Muscle layer of duodenum (tissue), 2 donors: ENCODE results near the gene CLCN4.
A peak's percentile ranks its signal among the peaks of the same experiment; 100 is the strongest.

Source experiments
- H3K27ac ChIP-seq: one replicate; pipeline ENCODE4 v1.7.0; 2013; ENCODE audit warnings: mild to moderate bottlenecking, low read length
- H3K27me3 ChIP-seq: one replicate; pipeline ENCODE4 v1.7.0; 2013; ENCODE audit warnings: low read depth, mild to moderate bottlenecking, control low read depth, low read length
- H3K36me3 ChIP-seq, 2 donors: one replicate each; pipeline ENCODE4 v1.7.0; 2013; ENCODE audit warnings: low read length in 2 of 2, control low read depth in 1 of 2, mild to moderate bottlenecking in 1 of 2; ENCODE audit not compliant: insufficient read depth in 2 of 2, control insufficient read depth in 1 of 2
- H3K4me1 ChIP-seq, 2 donors: one replicate each; pipeline ENCODE4 v1.7.0; 2013; ENCODE audit warnings: low read length in 2 of 2, mild to moderate bottlenecking in 2 of 2, control low read depth in 1 of 2, moderate library complexity in 1 of 2; ENCODE audit not compliant: insufficient read depth in 2 of 2, control insufficient read depth in 1 of 2
- H3K4me3 ChIP-seq, 2 donors: one replicate each; pipeline ENCODE4 v1.7.0; 2013; ENCODE audit warnings: low read length in 2 of 2, low read depth in 1 of 2, mild to moderate bottlenecking in 1 of 2
- H3K9me3 ChIP-seq, 2 donors: one replicate each; pipeline ENCODE4 v1.7.0; 2013; ENCODE audit warnings: low read length in 2 of 2, control low read depth in 1 of 2, mild to moderate bottlenecking in 1 of 2; ENCODE audit not compliant: control insufficient read depth in 1 of 2
- donor health status: healthy.

Gene CLCN4

GRCh38 chrX:10157032-10157341 is 212 bp downstream of the CLCN4 start:
- no peaks in the 10 kb centered on the region for H3K36me3 ChIP-seq
- H3K4me3 ChIP-seq, result peak overlapping the region in 1 of 2 donors; percentile 20
- no peaks in the 10 kb centered on the region for H3K9me3 ChIP-seq
- H3K27me3 ChIP-seq, result no peaks in the 10 kb centered on the region
- peaks cover 0 to 7% of the 10 kb centered on the region in 2 donors for H3K4me1 ChIP-seq
- no peak overlapping the region for H3K27ac ChIP-seq

DNA sequence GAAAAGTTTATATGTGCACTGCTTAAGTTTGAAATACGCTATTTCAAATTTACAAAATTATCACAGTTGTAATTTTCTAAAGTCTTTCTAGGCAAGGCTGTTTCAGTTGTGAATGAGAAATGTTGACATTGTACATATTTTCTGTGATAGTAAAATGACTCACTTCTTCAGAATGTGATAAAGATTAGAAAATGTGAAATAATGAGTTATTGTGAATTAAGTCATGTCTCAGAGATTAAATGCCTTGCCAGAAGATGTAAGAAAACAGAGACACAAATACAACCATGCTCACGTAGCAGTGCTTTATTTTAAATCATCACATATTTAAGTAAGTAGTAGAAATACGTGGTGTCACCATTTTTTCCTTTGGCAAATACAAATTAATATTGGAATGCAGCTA is 768 bp downstream of the CLCN4 start:
- Histone ChIP-seq H3K36me3 (no peaks in the 10 kb centered on the region), H3K27me3 (no peaks in the 10 kb centered on the region), H3K9me3 (no peaks in the 10 kb centered on the region), H3K4me1 (peaks cover 0 to 7% of the 10 kb centered on the region in 2 donors), H3K4me3 (no peak overlapping the region), H3K27ac (no peak overlapping the region)

GRCh38 chrX:10158279-10159144 is 1.7 kb downstream of the CLCN4 start:
- H3K4me1 ChIP-seq, result peaks cover 0 to 7% of the 10 kb centered on the region in 2 donors
- no peak overlapping the region for H3K27ac ChIP-seq
- H3K36me3 ChIP-seq, result no peaks in the 10 kb centered on the region
- H3K9me3 ChIP-seq, result no peaks in the 10 kb centered on the region
- H3K4me3 ChIP-seq, result peak overlapping the region in 1 of 2 donors; percentile 40
- H3K27me3 ChIP-seq, result no peaks in the 10 kb centered on the region

GRCh38 chrX:10159145-10159468 is 2.3 kb downstream of the CLCN4 start:
- no peaks in the 10 kb centered on the region for H3K27me3 ChIP-seq
- H3K27ac ChIP-seq, result no peak overlapping the region
- no peaks in the 10 kb centered on the region for H3K9me3 ChIP-seq
- no peaks in the 10 kb centered on the region for H3K36me3 ChIP-seq
- H3K4me3 ChIP-seq, result no peak overlapping the region
- H3K4me1 ChIP-seq, result peaks cover 0 to 7% of the 10 kb centered on the region in 2 donors

GRCh38 chrX:10160211-10160610 is 3.4 kb downstream of the CLCN4 start:
- H3K4me1 ChIP-seq, result peaks cover 0 to 7% of the 10 kb centered on the region in 2 donors
- no peaks in the 10 kb centered on the region for H3K36me3 ChIP-seq
- H3K27ac ChIP-seq, result no peak overlapping the region
- no peaks in the 10 kb centered on the region for H3K27me3 ChIP-seq
- no peak overlapping the region for H3K4me3 ChIP-seq
- no peaks in the 10 kb centered on the region for H3K9me3 ChIP-seq

GRCh38 chrX:10163031-10163430 is 6.3 kb downstream of the CLCN4 start:
- no peaks in the 10 kb centered on the region for H3K36me3 ChIP-seq
- no peak overlapping the region for H3K4me3 ChIP-seq
- no peak overlapping the region for H3K27ac ChIP-seq
- H3K4me1 ChIP-seq, result peaks cover 0 to 7% of the 10 kb centered on the region in 2 donors
- H3K27me3 ChIP-seq, result no peaks in the 10 kb centered on the region
- H3K9me3 ChIP-seq, result no peaks in the 10 kb centered on the region

GRCh38 chrX:10164879-10165278 is 8.1 kb downstream of the CLCN4 start:
- Histone ChIP-seq H3K9me3 (no peaks in the 10 kb centered on the region), H3K4me1 (no peaks in the 10 kb centered on the region), H3K27ac (no peak overlapping the region), H3K36me3 (no peaks in the 10 kb centered on the region), H3K4me3 (no peak overlapping the region), H3K27me3 (no peaks in the 10 kb centered on the region)

- H3K4me1 ChIP-seq, result no peaks in the 10 kb centered on the region
- no peaks in the 10 kb centered on the region for H3K27me3 ChIP-seq
- no peaks in the 10 kb centered on the region for H3K36me3 ChIP-seq
- no peak overlapping the region for H3K4me3 ChIP-seq
- H3K9me3 ChIP-seq, result no peaks in the 10 kb centered on the region
- H3K27ac ChIP-seq, result no peak overlapping the region
Observed at GRCh38 chrX:10165580-10166247, 8.9 kb downstream of the CLCN4 start.

DNA sequence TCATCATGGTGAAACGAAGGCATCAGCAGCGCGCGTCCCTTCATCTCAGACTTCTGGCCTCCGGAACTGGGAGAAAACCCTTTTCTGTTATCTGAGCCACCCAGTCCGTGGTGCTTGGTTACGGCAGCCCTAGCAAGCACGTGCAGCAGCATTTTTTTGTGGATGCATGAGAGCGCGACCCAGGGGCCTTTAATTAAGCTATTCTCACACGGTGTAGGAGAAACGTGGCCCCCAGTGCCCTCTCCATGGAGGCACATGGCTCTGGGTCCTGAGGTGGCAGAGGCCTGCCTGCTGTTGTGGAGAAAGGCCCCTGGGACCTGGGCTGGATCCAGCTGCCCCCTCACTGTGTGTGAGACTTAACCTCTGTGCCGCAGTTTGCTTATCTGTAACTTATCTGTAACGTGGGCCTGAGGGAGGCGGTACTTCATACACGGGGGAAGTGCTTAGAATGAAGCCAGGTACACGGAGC is 9.5 kb downstream of the CLCN4 start:
- Histone ChIP-seq H3K36me3 (no peaks in the 10 kb centered on the region), H3K27me3 (no peaks in the 10 kb centered on the region), H3K4me3 (no peak overlapping the region), H3K9me3 (no peaks in the 10 kb centered on the region), H3K27ac (no peak overlapping the region), H3K4me1 (no peaks in the 10 kb centered on the region)

DNA sequence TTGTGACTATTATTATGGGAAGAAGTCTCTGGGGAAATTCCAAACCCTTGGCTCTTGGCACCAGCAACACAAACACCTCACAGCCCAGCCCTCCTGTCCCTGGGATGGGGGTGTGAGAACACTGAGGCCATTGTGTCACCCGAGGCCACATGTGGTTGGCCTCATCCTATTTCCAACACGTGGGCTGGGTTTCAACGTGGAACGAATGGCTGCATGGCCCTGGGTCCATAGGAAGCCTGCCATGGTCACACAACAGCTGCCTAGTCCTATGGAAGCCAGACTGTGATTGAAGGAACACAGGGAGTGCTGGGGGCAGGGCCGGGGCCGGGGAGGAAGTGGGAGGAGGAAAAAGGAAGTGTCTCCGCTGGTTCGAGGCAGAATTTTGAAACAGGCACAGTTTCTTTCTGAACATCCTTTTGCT is 10.0 kb downstream of the CLCN4 start:
- H3K9me3 ChIP-seq, result no peaks in the 10 kb centered on the region
- H3K27me3 ChIP-seq, result no peaks in the 10 kb centered on the region
- H3K4me3 ChIP-seq, result no peak overlapping the region
- H3K36me3 ChIP-seq, result no peaks in the 10 kb centered on the region
- H3K4me1 ChIP-seq, result no peaks in the 10 kb centered on the region
- H3K27ac ChIP-seq, result no peak overlapping the region

- Histone ChIP-seq H3K4me3 (no peak overlapping the region), H3K27me3 (no peaks in the 10 kb centered on the region), H3K4me1 (no peaks in the 10 kb centered on the region), H3K9me3 (no peaks in the 10 kb centered on the region), H3K36me3 (no peaks in the 10 kb centered on the region), H3K27ac (no peak overlapping the region)
Observed at GRCh38 chrX:10167573-10167972, 10.8 kb downstream of the CLCN4 start.
